CD4-positive, alpha-beta memory T cell (primary cell): ENCODE measurements around the gene AQP5. TPM values are rescaled to one million over a fixed set of nuclear protein-coding genes. Genes with fewer than 3 reads are reported as not detected.

Experiments used
- CTCF ChIA-PET: fragments of 350-600 bp; sonication (Branson Sonifier 250); formaldehyde crosslinking; loops from one replicate; lab custom pipeline; 2021; ENCODE audit warnings: inconsistent platforms; ENCODE audit not compliant: partially characterized antibody; lab: Charles Lee
- POLR2A ChIA-PET: fragments of 350-600 bp; sonication (Branson Sonifier 250); formaldehyde crosslinking; loops from one replicate; lab custom pipeline; 2021; ENCODE audit not compliant: partially characterized antibody; lab: Charles Lee
- DNase-seq, 5 donors: peaks; one replicate each; pipeline versions ENCODE4 v3.0.0 to v3.0.0-alpha.2; 2020 to 2022; ENCODE audit warnings: mixed read lengths in 1 of 5
- H3K27ac ChIP-seq: one replicate; pipeline ENCODE4 v1.7.0; 2013; ENCODE audit warnings: low read depth, low read length
- H3K27me3 ChIP-seq: 2 replicates; pipeline ENCODE4 v1.7.0; 2013; ENCODE audit warnings: mild to moderate bottlenecking, low read length, moderate library complexity; ENCODE audit not compliant: insufficient read depth
- H3K36me3 ChIP-seq: 2 replicates; pipeline ENCODE4 v1.7.0; 2013; ENCODE audit warnings: mild to moderate bottlenecking, low read length, moderate library complexity; ENCODE audit not compliant: insufficient read depth
- H3K4me1 ChIP-seq: 2 replicates; pipeline ENCODE4 v1.7.0; 2013; ENCODE audit warnings: mild to moderate bottlenecking, low read length, moderate library complexity; ENCODE audit not compliant: insufficient read depth
- H3K4me3 ChIP-seq, 2 donors: one replicate each; pipeline ENCODE4 v1.7.0; 2013; ENCODE audit warnings: low read length in 2 of 2, mild to moderate bottlenecking in 1 of 2
- H3K9me3 ChIP-seq, 2 donors: one replicate each; pipeline ENCODE4 v1.7.0; 2013; ENCODE audit warnings: low read length in 2 of 2, control low read depth in 1 of 2; ENCODE audit not compliant: control insufficient read depth in 1 of 2
- H3K27ac Mint-ChIP-seq, 7 donors: one replicate each; pipeline ENCODE4 v1.8.0; 2020 to 2021; ENCODE audit warnings: mixed read lengths in 7 of 7, mild to moderate bottlenecking in 6 of 7, inconsistent platforms in 3 of 7, moderate library complexity in 3 of 7
- H3K27me3 Mint-ChIP-seq, 2 donors: one replicate each; pipeline ENCODE4 v1.8.0; 2020 to 2021; ENCODE audit warnings: mixed read lengths in 2 of 2
- H3K36me3 Mint-ChIP-seq, 2 donors: one replicate each; pipeline ENCODE4 v1.8.0; 2020 to 2021; ENCODE audit warnings: mixed read lengths in 2 of 2, inconsistent platforms in 1 of 2, mild to moderate bottlenecking in 1 of 2
- H3K4me1 Mint-ChIP-seq, 4 donors: one replicate each; pipeline ENCODE4 v1.8.0; 2020 to 2021; ENCODE audit warnings: mixed read lengths in 4 of 4, mild to moderate bottlenecking in 1 of 4
- H3K4me3 Mint-ChIP-seq, 8 donors: one replicate each; pipeline ENCODE4 v1.8.0; 2020 to 2021; ENCODE audit warnings: mixed read lengths in 8 of 8, mild to moderate bottlenecking in 7 of 8, moderate library complexity in 6 of 8, inconsistent platforms in 3 of 8
- H3K9me3 Mint-ChIP-seq, 8 donors: one replicate each; pipeline ENCODE4 v1.8.0; 2020 to 2021; ENCODE audit warnings: mixed read lengths in 8 of 8, mild to moderate bottlenecking in 5 of 8, inconsistent platforms in 3 of 8, moderate library complexity in 1 of 8
- intact Hi-C: fragments of 100-400 bp; cut with micrococcal nuclease; formaldehyde crosslinking; loops from one replicate; pipeline ENCODE4 v1.15.1; 2023
- polyA plus RNA-seq, 2 donors: library from polyadenylated mRNA; unstranded; fragments of 300-500 nt; fragmentation: Illumina TruSeq; gene quantifications; one replicate each; pipeline ENCODE4 v1.2.3, GENCODE V29; 2021
- total RNA-seq, 2 experiments: library from RNA; stranded (reverse); gene quantifications; one replicate each; pipeline ENCODE4 v1.2.3, GENCODE V29; 2021

Gene AQP5
- total and polyA plus RNA-seq, 4 experiments from 2014 or later = not detected

- CTCF ChIA-PET = interaction anchor here (0.7 to 3.2 kb wide), 2 partner anchors 7 to 15 kb away, joined by 3 to 31 read pairs; no protein-coding TSS in a partner anchor
- peaks cover 0 to 5% of the 10 kb centered on the region in 2 donors for H3K36me3 Mint-ChIP-seq
- Histone ChIP-seq H3K36me3 (no peaks in the 10 kb centered on the region), H3K4me1 (no peaks in the 10 kb centered on the region), H3K9me3 (no peaks in the 10 kb centered on the region), H3K27me3 (peaks cover 21% of the 10 kb centered on the region), H3K4me3 (no peak overlapping the region), H3K27ac (no peak overlapping the region)
- H3K27ac Mint-ChIP-seq = peak overlapping the region in 1 of 7 donors; percentile 58
- H3K4me1 Mint-ChIP-seq = peaks cover 5 to 13% (median 6%) of the 10 kb centered on the region in 4 donors
- H3K9me3 Mint-ChIP-seq = no peaks in the 10 kb centered on the region
- H3K4me3 Mint-ChIP-seq = peak overlapping the region; percentile 41 to 78 (median 58)
- DNase-seq = no peak
- POLR2A ChIA-PET = no interaction called here
- intact Hi-C loops = loop anchor here (10.0 kb wide), 1 partner anchor 224 kb away; no protein-coding TSS in a partner anchor
- H3K27me3 Mint-ChIP-seq = peaks cover 52 to 68% of the 10 kb centered on the region in 2 donors
Observed at GRCh38 chr12:49960474-49961110, 1.1 kb upstream of the AQP5 start.

GRCh38 chr12:49961993-49962764, 507 bp downstream of the AQP5 start:
- Mint-ChIP-seq H3K27ac (no peak overlapping the region), H3K9me3 (no peaks in the 10 kb centered on the region), H3K4me3 (peak overlapping the region in 1 of 8 donors; percentile 59), H3K36me3 (peaks cover 0 to 5% of the 10 kb centered on the region in 2 donors), H3K27me3 (peaks cover 51 to 70% of the 10 kb centered on the region in 2 donors), H3K4me1 (peaks cover 6 to 19% (median 9%) of the 10 kb centered on the region in 4 donors)
- CTCF ChIA-PET = interaction anchor here (0.7 to 1.0 kb wide), 2 partner anchors 12 to 17 kb away, joined by 3 read pairs; no protein-coding TSS in a partner anchor
- DNase-seq = no peak
- H3K4me3 ChIP-seq = no peak overlapping the region
- no peaks in the 10 kb centered on the region for H3K9me3 ChIP-seq
- POLR2A ChIA-PET = no interaction called here
- H3K4me1 ChIP-seq = peaks cover under 1% of the 10 kb centered on the region
- H3K36me3 ChIP-seq = no peaks in the 10 kb centered on the region
- intact Hi-C loops = loop anchor here (10.0 kb wide), 1 partner anchor 223 kb away; no protein-coding TSS in a partner anchor
- H3K27ac ChIP-seq = no peak overlapping the region
- H3K27me3 ChIP-seq = peaks cover 21% of the 10 kb centered on the region

GRCh38 chr12:49962861-49963765, 1.4 kb downstream of the AQP5 start:
- H3K4me3 ChIP-seq = no peak overlapping the region
- Mint-ChIP-seq H3K36me3 (peaks cover 0 to 5% of the 10 kb centered on the region in 2 donors), H3K9me3 (no peaks in the 10 kb centered on the region), H3K4me1 (peaks cover 6 to 20% (median 10%) of the 10 kb centered on the region in 4 donors), H3K27ac (peak overlapping the region in 1 of 7 donors; percentile 15), H3K27me3 (peaks cover 44 to 62% of the 10 kb centered on the region in 2 donors), H3K4me3 (peak overlapping the region in 1 of 8 donors; percentile 59)
- intact Hi-C loops = loop anchor here (10.0 kb wide), 1 partner anchor 222 kb away; no protein-coding TSS in a partner anchor
- peaks cover 24% of the 10 kb centered on the region for H3K27me3 ChIP-seq
- DNase-seq = no peak
- peaks cover 10% of the 10 kb centered on the region for H3K4me1 ChIP-seq
- H3K9me3 ChIP-seq = no peaks in the 10 kb centered on the region
- no peak overlapping the region for H3K27ac ChIP-seq
- ChIA-PET POLR2A (no interaction called here), CTCF (interaction anchor here (0.7 to 1.2 kb wide), 3 partner anchors 12 to 18 kb away, joined by 3 read pairs; no protein-coding TSS in a partner anchor)
- H3K36me3 ChIP-seq = no peaks in the 10 kb centered on the region

- ChIA-PET POLR2A (no interaction called here), CTCF (interaction anchor here (1.2 to 6.2 kb wide), 4 partner anchors 12 to 105 kb away, joined by 3 to 65 read pairs (median 24); no protein-coding TSS in a partner anchor)
- Histone ChIP-seq H3K27me3 (peaks cover 26% of the 10 kb centered on the region), H3K4me1 (peaks cover 10% of the 10 kb centered on the region), H3K27ac (no peak overlapping the region), H3K36me3 (no peaks in the 10 kb centered on the region), H3K4me3 (no peak overlapping the region), H3K9me3 (no peaks in the 10 kb centered on the region)
- Mint-ChIP-seq H3K9me3 (no peaks in the 10 kb centered on the region), H3K27ac (no peak overlapping the region), H3K36me3 (peaks cover 0 to 5% of the 10 kb centered on the region in 2 donors), H3K27me3 (peaks cover 34 to 54% of the 10 kb centered on the region in 2 donors), H3K4me3 (peak overlapping the region in 2 of 8 donors; percentile 15 to 20), H3K4me1 (peaks cover 6 to 20% (median 10%) of the 10 kb centered on the region in 4 donors)
- DNase-seq = no peak
- intact Hi-C loops = loop anchor here (10.0 kb wide), 1 partner anchor 221 kb away; no protein-coding TSS in a partner anchor
Observed at GRCh38 chr12:49963976-49964815, 2.5 kb downstream of the AQP5 start.

- CTCF ChIA-PET = interaction anchor here (1.1 to 6.2 kb wide), 4 partner anchors 19 to 104 kb away, joined by 3 to 65 read pairs (median 24); no protein-coding TSS in a partner anchor
- peaks cover 6 to 20% (median 10%) of the 10 kb centered on the region in 4 donors for H3K4me1 Mint-ChIP-seq
- intact Hi-C loops = loop anchor here (10.0 kb wide), 1 partner anchor 220 kb away; no protein-coding TSS in a partner anchor
Observed at GRCh38 chr12:49964849-49965624, 3.4 kb downstream of the AQP5 start.

More at GRCh38 chr12:49964849-49965624, 3.4 kb downstream of the AQP5 start:
- Histone ChIP-seq H3K27me3 (peaks cover 24% of the 10 kb centered on the region), H3K27ac (no peak overlapping the region), H3K4me3 (no peak overlapping the region), H3K9me3 (no peaks in the 10 kb centered on the region), H3K36me3 (no peaks in the 10 kb centered on the region), H3K4me1 (peaks cover 10% of the 10 kb centered on the region)
- Mint-ChIP-seq H3K27ac (no peak overlapping the region), H3K9me3 (no peaks in the 10 kb centered on the region), H3K4me3 (peak overlapping the region in 1 of 8 donors; percentile 15), H3K36me3 (peaks cover 0 to 5% of the 10 kb centered on the region in 2 donors), H3K27me3 (peaks cover 29 to 47% of the 10 kb centered on the region in 2 donors)
- POLR2A ChIA-PET = no interaction called here
- DNase-seq = no peak
